Esophagus muscularis mucosa (tissue), 3 donors: ENCODE data around the gene SPTBN4.

Source experiments
- CTCF ChIP-seq, 3 experiments: fragments of 200-600 bp in 2 of 3; fragments of 450-650 bp in 1 of 3; sonication (generic) in 2 of 3; IDR thresholded peaks; one replicate each; pipeline ENCODE4 v1.5.1; 2017 to 2019; ENCODE audit warnings: antibody characterized with exemption in 3 of 3, mild to moderate bottlenecking in 2 of 3, moderate library complexity in 1 of 3
- POLR2A ChIP-seq: fragments of 450-650 bp; IDR thresholded peaks from one replicate; pipeline ENCODE4 v1.6.1; 2017; ENCODE audit warnings: antibody characterized with exemption, moderate library complexity, mild to moderate bottlenecking, low read depth

GRCh38 chr19:40528533-40529092, 61.8 kb downstream of the SPTBN4 start:
- TF ChIP-seq CTCF (IDR thresholded peaks at IDR 0.05) (no peak), POLR2A (no peak)
